Astrocyte of the spinal cord (primary cell): ENCODE results near the gene HSD17B8.
A peak's percentile ranks its signal among the peaks of the same experiment; 100 is the strongest.

Source experiments
- DNase-seq: peaks from one replicate; pipeline ENCODE4 v3.0.0; 2011; ENCODE audit warnings: low read depth, low spot score
- H3K4me3 ChIP-seq: 2 replicates; pipeline ENCODE4 v1.5.1; 2011; ENCODE audit warnings: low read depth, mild to moderate bottlenecking, low read length, moderate library complexity
- CTCF ChIP-seq: IDR thresholded peaks from 2 replicates; pipeline ENCODE4 v1.5.1; 2012; ENCODE audit warnings: low read depth, mild to moderate bottlenecking, low read length, inconsistent platforms
- in situ Hi-C: cut with HindIII; loops from 2 replicates; pipeline ENCODE4 v1.10.0; 2017; ENCODE audit warnings: low sequenced_read_pairs

HSD17B8 gene

GRCh38 chr6:33175436-33176069 lies 28.9 kb upstream of the HSD17B8 start:
- peak; percentile 9 for TF ChIP-seq CTCF
- in situ Hi-C loops, result no loop called here
- DNase-seq, result no peak
- H3K4me3 ChIP-seq, result no peak overlapping the region

DNA sequence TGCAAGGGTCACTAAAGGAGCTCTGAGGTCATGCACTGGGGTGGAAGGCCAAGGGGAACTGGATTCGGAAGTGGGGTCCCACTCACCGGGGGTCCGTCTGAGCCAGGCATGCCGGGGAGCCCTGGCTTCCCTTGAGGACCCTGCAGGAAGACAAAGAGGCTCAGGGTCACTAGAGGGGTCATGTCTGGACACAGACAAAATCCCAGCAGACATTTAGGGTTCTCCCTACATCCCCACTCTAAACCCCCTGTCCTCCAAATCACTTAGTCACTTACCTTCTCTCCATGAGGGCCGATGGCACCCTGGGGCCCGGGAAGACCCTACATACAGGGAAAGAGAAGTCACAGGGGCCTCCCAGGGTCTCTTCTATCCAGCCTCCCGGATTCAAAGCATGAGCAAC lies 27.5 kb upstream of the HSD17B8 start:
- TF ChIP-seq CTCF, result no peak
- no peak for DNase-seq
- in situ Hi-C loops, result no loop called here
- no peak overlapping the region for H3K4me3 ChIP-seq

GRCh38 chr6:33177552-33178446 lies 26.7 kb upstream of the HSD17B8 start:
- DNase-seq, result no peak
- H3K4me3 ChIP-seq, result no peak overlapping the region
- TF ChIP-seq CTCF, result no peak
- in situ Hi-C loops, result no loop called here

GRCh38 chr6:33178755-33179475 lies 25.5 kb upstream of the HSD17B8 start:
- no peak overlapping the region for H3K4me3 ChIP-seq
- no peak for TF ChIP-seq CTCF
- in situ Hi-C loops, result no loop called here
- DNase-seq, result no peak

GRCh38 chr6:33181141-33181540 lies 23.3 kb upstream of the HSD17B8 start:
- in situ Hi-C loops, result no loop called here
- TF ChIP-seq CTCF, result no peak
- DNase-seq, result no peak
- no peak overlapping the region for H3K4me3 ChIP-seq

GRCh38 chr6:33183071-33183683 lies 21.3 kb upstream of the HSD17B8 start:
- in situ Hi-C loops, result no loop called here
- TF ChIP-seq CTCF, result no peak
- DNase-seq, result no peak
- no peak overlapping the region for H3K4me3 ChIP-seq
